Liver (tissue), 9 donors: ENCODE results near the gene FILIP1. TPM values are rescaled to one million over a fixed set of nuclear protein-coding genes. Genes with fewer than 3 reads are reported as not detected.

Experiments
- DNase-seq: peaks from one replicate; pipeline ENCODE4 v3.0.0-alpha.2; 2017; ENCODE audit warnings: low spot score
- H3K27ac ChIP-seq, 2 donors: one replicate each; pipeline ENCODE4 v1.7.0; 2013; ENCODE audit warnings: inconsistent platforms in 2 of 2, low read length in 2 of 2, control low read depth in 1 of 2, low read depth in 1 of 2, mild to moderate bottlenecking in 1 of 2
- H3K27me3 ChIP-seq, 4 donors: one replicate each; pipeline versions ENCODE4 v1.6.1 to v1.7.0; 2013; ENCODE audit warnings: low read length in 3 of 4, inconsistent platforms in 1 of 4, mild to moderate bottlenecking in 1 of 4, moderate library complexity in 1 of 4; ENCODE audit not compliant: control insufficient read depth in 4 of 4, insufficient read depth in 4 of 4
- H3K36me3 ChIP-seq, 4 donors: one replicate each; pipeline versions ENCODE4 v1.6.1 to v1.7.0; 2013; ENCODE audit warnings: low read length in 3 of 4, mild to moderate bottlenecking in 3 of 4, low read depth in 1 of 4, moderate library complexity in 1 of 4; ENCODE audit not compliant: control insufficient read depth in 4 of 4, insufficient read depth in 3 of 4
- H3K4me1 ChIP-seq, 4 donors: one replicate each; pipeline versions ENCODE4 v1.6.1 to v1.7.0; 2013; ENCODE audit warnings: low read length in 3 of 4, mild to moderate bottlenecking in 3 of 4, moderate library complexity in 1 of 4; ENCODE audit not compliant: control insufficient read depth in 4 of 4, insufficient read depth in 4 of 4
- H3K4me3 ChIP-seq, 3 donors: one replicate each; pipeline versions ENCODE4 v1.6.1 to v1.7.0; 2013; ENCODE audit warnings: low read length in 3 of 3, control low read depth in 1 of 3, low read depth in 1 of 3, mild to moderate bottlenecking in 1 of 3
- H3K9ac ChIP-seq, 2 donors: one replicate each; pipeline ENCODE4 v1.7.0; 2013; ENCODE audit warnings: low read length in 2 of 2, mild to moderate bottlenecking in 2 of 2, moderate library complexity in 2 of 2, control low read depth in 1 of 2, low read depth in 1 of 2
- H3K9me3 ChIP-seq, 4 donors: one replicate each; pipeline versions ENCODE4 v1.6.1 to v1.7.0; 2013; ENCODE audit warnings: low read length in 3 of 4; ENCODE audit not compliant: control insufficient read depth in 4 of 4
- EGR1 ChIP-seq, 2 donors: IDR thresholded peaks; 2 replicates each; pipeline ENCODE4 v1.6.1; 2016 to 2018; ENCODE audit warnings: antibody characterized with exemption in 2 of 2, low read depth in 2 of 2
- FOXA1 ChIP-seq: IDR thresholded peaks from 2 replicates; pipeline ENCODE4 v1.6.1; 2016; ENCODE audit warnings: antibody characterized with exemption
- JUND ChIP-seq, 2 donors: IDR thresholded peaks; 2 replicates each; pipeline ENCODE4 v1.6.1; 2016; ENCODE audit warnings: antibody characterized with exemption in 2 of 2
- RXRA ChIP-seq, 2 donors: IDR thresholded peaks; 2 replicates each; pipeline ENCODE4 v1.6.1; 2017 to 2018; ENCODE audit warnings: antibody characterized with exemption in 2 of 2, mild to moderate bottlenecking in 1 of 2
- TAF1 ChIP-seq: conservative IDR thresholded peaks from 2 replicates; pipeline ENCODE4 v1.6.1; 2016; ENCODE audit warnings: antibody characterized with exemption, mild to moderate bottlenecking
- YY1 ChIP-seq: IDR thresholded peaks from 2 replicates; pipeline ENCODE4 v1.6.1; 2016; ENCODE audit warnings: antibody characterized with exemption, mild to moderate bottlenecking
- WGBS: extraction: QIAGEN DNeasy Blood & Tissue Kit; methylation state at CpG from one replicate; pipeline ENCODE4 v1.1.7; 2013; 5-methylcytosine and 5-hydroxymethylcytosine counted together
- polyA plus RNA-seq, 2 donors: library from polyadenylated mRNA; stranded (reverse) in 1 of 2; unstranded in 1 of 2; fragments of 200-250 nt in 1 of 2; fragments of >200 nt in 1 of 2; fragmentation: Nextera tagmentation in 1 of 2; extraction: Ambion mirVana in 1 of 2; gene quantifications; one replicate each; pipeline versions ENCODE4 v1.2.1 to v1.2.3, GENCODE V29; 2013 to 2015
- total RNA-seq, 2 donors: library from RNA; depleted of rRNA; stranded (reverse); fragments of >200 nt; gene quantifications; one replicate each; pipeline ENCODE4 v1.2.3, GENCODE V29; 2014
- TF ChIP-seq, protein P1 (sequence below): IDR thresholded peaks from 2 replicates; pipeline ENCODE4 v1.6.1; 2016; ENCODE audit warnings: antibody characterized with exemption
- TF ChIP-seq, protein P2 (sequence below): IDR thresholded peaks from 2 replicates; pipeline ENCODE4 v1.6.1; 2016; ENCODE audit warnings: antibody characterized with exemption
- TF ChIP-seq, protein P3 (sequence below): fragments of 150-350 bp; IDR thresholded peaks from 2 replicates; pipeline ENCODE4 v1.5.1; 2017; ENCODE audit warnings: improper control_type of control experiment, low read depth, low read length; ENCODE audit not compliant: missing input control
- TF ChIP-seq, protein P4 (sequence below): IDR thresholded peaks from 2 replicates; pipeline ENCODE4 v1.6.1; 2016; ENCODE audit warnings: antibody characterized with exemption
- donor health status: healthy.
- donor health status: healthy.
- donor health status: healthy.
- donor health status: healthy.
- donor health status: healthy.

FILIP1 gene
- total and polyA plus RNA-seq, 4 donors: 0.70 to 2.8 (median 1.1) TPM

DNA sequence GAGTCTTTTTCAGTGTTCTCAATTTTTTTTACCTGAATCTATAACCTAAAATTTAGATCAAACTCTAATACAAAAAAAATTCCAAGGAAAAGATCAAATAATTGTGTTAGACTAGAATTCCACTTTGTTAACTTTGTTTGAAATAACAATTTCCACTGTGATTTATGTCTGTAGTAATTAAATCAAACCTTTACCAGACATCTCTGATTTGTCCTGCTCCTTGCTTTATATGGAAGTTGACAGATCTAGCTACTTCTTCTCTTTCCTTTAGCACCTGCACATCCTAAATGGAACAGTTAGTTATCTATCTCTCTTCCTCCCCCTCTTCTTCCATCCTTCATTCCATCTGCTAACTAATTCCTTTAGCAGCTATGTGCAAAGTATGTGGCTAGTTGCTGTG lies 109.5 kb downstream of the FILIP1 start:
- H3K9ac ChIP-seq: no peak overlapping the region
- H3K4me3 ChIP-seq: no peak overlapping the region

DNA sequence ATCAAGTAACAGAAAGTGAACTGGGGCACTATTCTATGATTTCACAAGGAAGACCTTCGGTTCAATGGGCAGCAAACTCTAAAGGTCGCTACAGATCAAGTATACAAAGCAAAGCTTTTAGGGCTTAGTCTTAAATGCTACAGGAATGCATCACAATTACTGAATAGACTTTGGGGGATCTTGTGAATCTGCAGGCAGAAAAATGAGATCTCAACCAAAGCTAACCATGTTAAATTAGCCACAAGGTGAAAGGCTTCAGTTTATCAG lies 111.0 kb downstream of the FILIP1 start:
- no peaks in the 10 kb centered on the region for H3K27me3 ChIP-seq
- no peak overlapping the region for H3K27ac ChIP-seq
- H3K4me1 ChIP-seq: no peaks in the 10 kb centered on the region
- TF ChIP-seq TAF1: no peak
- TF ChIP-seq, protein P1, sequence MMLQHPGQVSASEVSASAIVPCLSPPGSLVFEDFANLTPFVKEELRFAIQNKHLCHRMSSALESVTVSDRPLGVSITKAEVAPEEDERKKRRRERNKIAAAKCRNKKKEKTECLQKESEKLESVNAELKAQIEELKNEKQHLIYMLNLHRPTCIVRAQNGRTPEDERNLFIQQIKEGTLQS: no peak
- no peak for DNase-seq
- no peak overlapping the region for H3K9ac ChIP-seq
- 23% methylated on average over 2 of the region's 2 CpGs for WGBS
- no peak overlapping the region for H3K4me3 ChIP-seq
- H3K36me3 ChIP-seq: no peaks in the 10 kb centered on the region
- no peaks in the 10 kb centered on the region for H3K9me3 ChIP-seq

More for the DNA sequence above, 109.5 kb downstream of the FILIP1 start:
- H3K36me3 ChIP-seq: no peaks in the 10 kb centered on the region
- no peaks in the 10 kb centered on the region for H3K4me1 ChIP-seq
- H3K27ac ChIP-seq: no peak overlapping the region
- no peaks in the 10 kb centered on the region for H3K27me3 ChIP-seq
- H3K9me3 ChIP-seq: no peaks in the 10 kb centered on the region
- TF ChIP-seq FOXA1: no peak
- TF ChIP-seq, protein P2, sequence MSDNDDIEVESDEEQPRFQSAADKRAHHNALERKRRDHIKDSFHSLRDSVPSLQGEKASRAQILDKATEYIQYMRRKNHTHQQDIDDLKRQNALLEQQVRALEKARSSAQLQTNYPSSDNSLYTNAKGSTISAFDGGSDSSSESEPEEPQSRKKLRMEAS: no peak
- no peak for TF ChIP-seq EGR1 (IDR thresholded peaks at IDR 0.05; ENCODE audit: low read depth in 2 of 2)
- TF ChIP-seq YY1: no peak
- TF ChIP-seq JUND (IDR thresholded peaks at IDR 0.05): no peak
- TF ChIP-seq TAF1: no peak
- TF ChIP-seq, protein P3, sequence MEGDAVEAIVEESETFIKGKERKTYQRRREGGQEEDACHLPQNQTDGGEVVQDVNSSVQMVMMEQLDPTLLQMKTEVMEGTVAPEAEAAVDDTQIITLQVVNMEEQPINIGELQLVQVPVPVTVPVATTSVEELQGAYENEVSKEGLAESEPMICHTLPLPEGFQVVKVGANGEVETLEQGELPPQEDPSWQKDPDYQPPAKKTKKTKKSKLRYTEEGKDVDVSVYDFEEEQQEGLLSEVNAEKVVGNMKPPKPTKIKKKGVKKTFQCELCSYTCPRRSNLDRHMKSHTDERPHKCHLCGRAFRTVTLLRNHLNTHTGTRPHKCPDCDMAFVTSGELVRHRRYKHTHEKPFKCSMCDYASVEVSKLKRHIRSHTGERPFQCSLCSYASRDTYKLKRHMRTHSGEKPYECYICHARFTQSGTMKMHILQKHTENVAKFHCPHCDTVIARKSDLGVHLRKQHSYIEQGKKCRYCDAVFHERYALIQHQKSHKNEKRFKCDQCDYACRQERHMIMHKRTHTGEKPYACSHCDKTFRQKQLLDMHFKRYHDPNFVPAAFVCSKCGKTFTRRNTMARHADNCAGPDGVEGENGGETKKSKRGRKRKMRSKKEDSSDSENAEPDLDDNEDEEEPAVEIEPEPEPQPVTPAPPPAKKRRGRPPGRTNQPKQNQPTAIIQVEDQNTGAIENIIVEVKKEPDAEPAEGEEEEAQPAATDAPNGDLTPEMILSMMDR: no peak
- DNase-seq: no peak

DNA sequence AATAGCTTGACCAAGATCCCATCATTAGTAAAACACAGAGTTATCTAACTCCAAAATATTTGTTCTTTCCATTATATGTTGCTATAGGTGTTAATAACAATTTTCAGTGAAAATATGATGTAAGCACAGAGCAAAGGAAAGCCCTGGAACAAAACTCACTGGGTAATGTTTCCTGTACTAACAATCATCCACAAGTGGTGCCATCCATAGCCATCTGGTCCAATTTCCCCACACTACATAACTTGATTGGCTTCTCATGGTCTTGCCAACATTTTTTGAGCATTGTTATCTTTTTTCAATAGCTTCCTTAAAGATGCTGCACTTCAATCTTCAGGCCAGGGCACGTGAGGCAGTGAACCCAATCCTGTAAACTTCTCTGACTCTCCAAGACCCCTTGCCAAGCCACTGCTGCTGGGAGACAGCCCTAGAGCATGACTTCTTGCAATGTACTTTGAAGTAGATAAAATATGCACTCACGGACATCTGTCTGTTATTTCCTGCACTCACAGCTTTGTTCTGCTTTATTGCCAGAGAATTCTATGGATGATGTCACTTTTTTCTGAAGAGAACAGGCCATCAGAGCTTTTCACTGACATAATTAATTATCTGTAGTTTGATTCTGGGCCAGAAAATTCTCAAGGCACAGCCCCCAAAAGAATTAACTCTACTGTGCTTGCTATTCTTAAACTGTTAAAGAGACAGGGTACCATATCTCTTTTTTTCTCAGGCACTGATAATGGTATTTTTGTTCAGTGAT lies 111.5 kb downstream of the FILIP1 start:
- H3K4me3 ChIP-seq: no peak overlapping the region
- H3K27ac ChIP-seq: no peak overlapping the region
- DNase-seq: no peak
- no peaks in the 10 kb centered on the region for H3K4me1 ChIP-seq
- TF ChIP-seq RXRA (IDR thresholded peaks at IDR 0.05): no peak
- no peak for TF ChIP-seq JUND (IDR thresholded peaks at IDR 0.05)
- 34% methylated on average over 2 of the region's 2 CpGs for WGBS
- H3K9me3 ChIP-seq: no peaks in the 10 kb centered on the region
- no peak overlapping the region for H3K9ac ChIP-seq
- H3K36me3 ChIP-seq: no peaks in the 10 kb centered on the region
- no peaks in the 10 kb centered on the region for H3K27me3 ChIP-seq

DNA sequence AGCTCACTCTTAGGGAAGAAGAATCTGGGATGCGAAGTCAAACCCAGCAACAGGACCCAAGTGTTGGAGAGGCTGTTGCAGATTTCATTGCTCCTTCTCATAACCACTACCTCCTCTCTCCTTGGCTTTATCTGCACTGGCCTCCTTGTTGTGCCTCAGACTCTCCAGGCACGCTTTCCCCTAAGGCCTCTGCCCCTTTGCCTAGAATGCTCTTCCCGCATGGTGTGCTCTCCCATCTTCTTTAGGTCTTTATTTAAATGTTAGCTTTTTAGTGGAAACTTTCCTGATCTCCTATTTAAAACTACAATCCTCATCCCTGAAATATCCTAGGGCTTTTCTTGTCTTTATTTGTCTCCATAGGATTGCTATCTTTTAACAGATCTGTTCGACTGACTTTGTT lies 114.1 kb downstream of the FILIP1 start:
- H3K4me3 ChIP-seq: no peak overlapping the region
- 83% methylated on average over 4 of the region's 4 CpGs for WGBS
- no peaks in the 10 kb centered on the region for H3K9me3 ChIP-seq
- TF ChIP-seq, protein P2: no peak
- TF ChIP-seq, protein P4, sequence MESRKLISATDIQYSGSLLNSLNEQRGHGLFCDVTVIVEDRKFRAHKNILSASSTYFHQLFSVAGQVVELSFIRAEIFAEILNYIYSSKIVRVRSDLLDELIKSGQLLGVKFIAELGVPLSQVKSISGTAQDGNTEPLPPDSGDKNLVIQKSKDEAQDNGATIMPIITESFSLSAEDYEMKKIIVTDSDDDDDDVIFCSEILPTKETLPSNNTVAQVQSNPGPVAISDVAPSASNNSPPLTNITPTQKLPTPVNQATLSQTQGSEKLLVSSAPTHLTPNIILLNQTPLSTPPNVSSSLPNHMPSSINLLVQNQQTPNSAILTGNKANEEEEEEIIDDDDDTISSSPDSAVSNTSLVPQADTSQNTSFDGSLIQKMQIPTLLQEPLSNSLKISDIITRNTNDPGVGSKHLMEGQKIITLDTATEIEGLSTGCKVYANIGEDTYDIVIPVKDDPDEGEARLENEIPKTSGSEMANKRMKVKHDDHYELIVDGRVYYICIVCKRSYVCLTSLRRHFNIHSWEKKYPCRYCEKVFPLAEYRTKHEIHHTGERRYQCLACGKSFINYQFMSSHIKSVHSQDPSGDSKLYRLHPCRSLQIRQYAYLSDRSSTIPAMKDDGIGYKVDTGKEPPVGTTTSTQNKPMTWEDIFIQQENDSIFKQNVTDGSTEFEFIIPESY: no peak
- TF ChIP-seq JUND (IDR thresholded peaks at IDR 0.05): no peak
- TF ChIP-seq TAF1: no peak
- TF ChIP-seq EGR1 (IDR thresholded peaks at IDR 0.05; ENCODE audit: low read depth in 2 of 2): no peak
- no peak overlapping the region for H3K27ac ChIP-seq
- H3K4me1 ChIP-seq: no peaks in the 10 kb centered on the region
- DNase-seq: no peak
- H3K27me3 ChIP-seq: no peaks in the 10 kb centered on the region
- no peaks in the 10 kb centered on the region for H3K36me3 ChIP-seq
- no peak overlapping the region for H3K9ac ChIP-seq
